Common myeloid progenitor, CD34-positive (primary cell): Measurements from ENCODE around the gene VSX2. TPM values are rescaled to one million over a fixed set of nuclear protein-coding genes. Genes with fewer than 3 reads are reported as not detected.

Source experiments
- CTCF ChIA-PET: fragments of 350-600 bp; sonication (Branson Sonifier 250); formaldehyde crosslinking; loops from one replicate; lab custom pipeline; 2021; ENCODE audit warnings: antibody characterized with exemption; lab: Charles Lee
- POLR2A ChIA-PET: fragments of 350-600 bp; sonication (Branson Sonifier 250); formaldehyde crosslinking; loops from one replicate; lab custom pipeline; 2021; ENCODE audit warnings: antibody characterized with exemption; lab: Charles Lee
- DNase-seq, 3 donors: peaks; one replicate each; pipeline versions ENCODE4 v3.0.0 to v3.0.0-alpha.2; 2013
- H3K27ac ChIP-seq, 2 experiments: 1 replicate in 1 of 2; 2 replicates in 1 of 2; pipeline ENCODE4 v1.7.0; 2013; ENCODE audit warnings: inconsistent platforms in 2 of 2, low read length in 2 of 2, mild to moderate bottlenecking in 2 of 2, low read depth in 1 of 2, moderate library complexity in 1 of 2; ENCODE audit not compliant: severe bottlenecking in 2 of 2, insufficient read depth in 1 of 2, poor library complexity in 1 of 2
- H3K27me3 ChIP-seq, 5 experiments: replicated peaks in 2 of 5; 1 replicate in 3 of 5; 2 replicates in 2 of 5; pipeline versions ENCODE4 v1.6.1 to v1.7.0; 2013; ENCODE audit warnings: low read length in 4 of 5, mild to moderate bottlenecking in 2 of 5, moderate library complexity in 2 of 5, inconsistent platforms in 1 of 5; ENCODE audit not compliant: insufficient read depth in 5 of 5, control insufficient read depth in 4 of 5
- H3K36me3 ChIP-seq, 4 experiments: 1 replicate in 2 of 4; 2 replicates in 2 of 4; pipeline versions ENCODE4 v1.6.1 to v1.7.0; 2013; ENCODE audit warnings: low read length in 3 of 4, control low read depth in 1 of 4, mild to moderate bottlenecking in 1 of 4; ENCODE audit not compliant: control insufficient read depth in 4 of 4, insufficient read depth in 4 of 4
- H3K4me1 ChIP-seq, 4 experiments: 1 replicate in 3 of 4; 2 replicates in 1 of 4; pipeline versions ENCODE4 v1.6.1 to v1.7.1; 2013; ENCODE audit warnings: low read length in 3 of 4, mild to moderate bottlenecking in 3 of 4, control low read depth in 1 of 4, inconsistent platforms in 1 of 4, moderate library complexity in 1 of 4; ENCODE audit not compliant: control insufficient read depth in 4 of 4, insufficient read depth in 4 of 4; ENCODE audit errors: control extremely low read depth in 1 of 4
- H3K4me3 ChIP-seq, 7 experiments: 1 replicate in 4 of 7; 2 replicates in 3 of 7; pipeline versions ENCODE4 v1.5.1 to v1.7.0; 2013; ENCODE audit warnings: mild to moderate bottlenecking in 7 of 7, low read length in 6 of 7, moderate library complexity in 6 of 7, inconsistent platforms in 2 of 7, low read depth in 2 of 7, control low read depth in 1 of 7; ENCODE audit not compliant: insufficient read depth in 4 of 7, control insufficient read depth in 1 of 7; ENCODE audit errors: extremely low read depth in 1 of 7
- H3K9me3 ChIP-seq, 5 experiments: 1 replicate in 4 of 5; 2 replicates in 1 of 5; pipeline versions ENCODE4 v1.6.1 to v1.7.1; 2013; ENCODE audit warnings: low read length in 4 of 5, mild to moderate bottlenecking in 2 of 5, inconsistent platforms in 1 of 5, low read depth in 1 of 5, moderate library complexity in 1 of 5; ENCODE audit not compliant: control insufficient read depth in 4 of 5, insufficient read depth in 2 of 5; ENCODE audit errors: control extremely low read depth in 1 of 5
- WGBS: methylation state at CpG from one replicate; pipeline ENCODE4 v1.1.5; 2013; ENCODE audit not compliant: insufficient coverage; 5-methylcytosine and 5-hydroxymethylcytosine counted together
- polyA plus RNA-seq: library from polyadenylated mRNA; unstranded; fragments of 120-200 nt; gene quantifications from one replicate; pipeline ENCODE4 v1.2.1, GENCODE V29; 2013

The VSX2 gene
- polyA plus RNA-seq = not detected

DNA sequence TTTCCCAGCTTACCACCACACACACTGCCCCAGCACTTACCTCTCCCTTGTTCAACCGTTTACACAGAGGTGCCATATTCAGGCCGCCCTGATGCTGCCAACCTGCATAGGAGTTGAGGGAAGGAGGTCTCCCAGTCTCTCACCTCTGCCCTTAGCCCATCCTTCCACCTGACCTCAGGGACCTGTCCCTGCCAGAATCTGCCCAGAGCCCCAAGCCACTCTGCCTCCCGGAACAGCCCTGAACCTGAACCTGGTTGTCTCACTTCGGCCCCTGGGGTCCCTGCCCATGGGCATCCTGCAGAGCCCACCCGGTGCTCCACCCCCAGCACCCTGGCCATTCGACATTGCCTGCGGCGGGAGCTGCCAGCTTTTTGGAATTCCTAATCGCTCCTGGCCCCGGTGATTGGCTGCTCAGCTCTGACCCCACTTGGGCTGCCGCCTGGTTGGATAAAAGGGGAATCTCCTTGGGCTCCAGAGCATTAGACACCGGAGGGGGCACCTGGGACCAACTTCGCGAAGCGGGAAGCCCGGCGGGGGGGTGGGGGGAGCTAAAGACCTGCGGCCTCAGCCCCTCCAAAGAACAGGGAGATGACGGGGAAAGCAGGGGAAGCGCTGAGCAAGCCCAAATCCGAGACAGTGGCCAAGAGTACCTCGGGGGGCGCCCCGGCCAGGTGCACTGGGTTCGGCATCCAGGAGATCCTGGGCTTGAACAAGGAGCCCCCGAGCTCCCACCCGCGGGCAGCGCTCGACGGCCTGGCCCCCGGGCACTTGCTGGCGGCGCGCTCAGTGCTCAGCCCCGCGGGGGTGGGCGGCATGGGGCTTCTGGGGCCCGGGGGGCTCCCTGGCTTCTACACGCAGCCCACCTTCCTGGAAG is at the start of gene VSX2:
Gene VSX2, plus strand, starts transcription at position 476 of the 874 bp plus-strand sequence. Its CDS starts 113 bp downstream, at position 589.
- Histone ChIP-seq H3K36me3 (no peaks in the 10 kb centered on the region), H3K4me3 (peak within 1 kb of the TSS in 2 of 7 experiments; percentile 40 to 57), H3K27ac (no peak within 1 kb of the TSS), H3K9me3 (peaks cover 0 to 2% (median 0%) of the 10 kb centered on the region in 5 experiments), H3K4me1 (peaks cover 0 to 22% (median 17%) of the 10 kb centered on the region in 4 experiments), H3K27me3 (peaks cover 10 to 93% (median 53%) of the 10 kb centered on the region in 5 experiments)
- DNase-seq = no peak
- CTCF ChIA-PET = interaction anchor here (0.6 to 0.8 kb wide), 4 partner anchors 10 to 101 kb away, joined by 3 read pairs; no protein-coding TSS in a partner anchor
- WGBS = 11% methylated on average over 20 of the region's 40 CpGs
- POLR2A ChIA-PET = no interaction called here

DNA sequence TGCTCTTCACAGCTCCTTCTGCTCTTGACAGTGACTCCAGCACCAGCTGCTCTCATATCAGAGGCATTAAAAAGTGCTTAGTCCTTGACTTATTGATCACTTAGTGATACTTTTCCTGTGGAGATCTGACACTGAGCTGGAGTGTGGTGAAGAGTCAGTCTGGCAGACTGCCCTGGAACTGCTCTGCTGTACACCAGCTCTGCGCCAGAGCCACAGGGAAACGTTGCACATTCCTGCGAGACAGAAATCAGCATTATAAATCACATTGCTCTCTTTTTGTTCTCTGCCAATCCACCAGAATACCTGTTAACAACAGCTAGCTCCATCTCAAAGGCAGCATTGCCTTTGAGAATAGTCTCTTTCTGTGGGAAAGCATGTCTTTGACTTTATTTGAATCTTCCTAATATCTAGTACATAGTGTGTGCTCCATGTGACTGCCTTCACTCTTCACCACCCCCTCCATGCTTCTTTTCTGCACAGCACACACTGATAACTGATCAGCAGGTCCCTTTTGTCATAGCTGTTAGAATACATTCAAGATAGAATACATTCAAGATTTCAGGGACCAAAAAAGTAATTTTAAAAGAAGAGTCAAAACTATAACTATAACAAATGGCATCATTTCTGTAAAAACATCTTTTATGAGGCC is 48.2 kb upstream of the VSX2 start:
- no peak overlapping the region for H3K27ac ChIP-seq
- CTCF ChIA-PET = interaction anchor here (1.0 kb wide), 1 partner anchor 8 kb away, joined by 3 read pairs; no protein-coding TSS in a partner anchor
- POLR2A ChIA-PET = no interaction called here

DNA sequence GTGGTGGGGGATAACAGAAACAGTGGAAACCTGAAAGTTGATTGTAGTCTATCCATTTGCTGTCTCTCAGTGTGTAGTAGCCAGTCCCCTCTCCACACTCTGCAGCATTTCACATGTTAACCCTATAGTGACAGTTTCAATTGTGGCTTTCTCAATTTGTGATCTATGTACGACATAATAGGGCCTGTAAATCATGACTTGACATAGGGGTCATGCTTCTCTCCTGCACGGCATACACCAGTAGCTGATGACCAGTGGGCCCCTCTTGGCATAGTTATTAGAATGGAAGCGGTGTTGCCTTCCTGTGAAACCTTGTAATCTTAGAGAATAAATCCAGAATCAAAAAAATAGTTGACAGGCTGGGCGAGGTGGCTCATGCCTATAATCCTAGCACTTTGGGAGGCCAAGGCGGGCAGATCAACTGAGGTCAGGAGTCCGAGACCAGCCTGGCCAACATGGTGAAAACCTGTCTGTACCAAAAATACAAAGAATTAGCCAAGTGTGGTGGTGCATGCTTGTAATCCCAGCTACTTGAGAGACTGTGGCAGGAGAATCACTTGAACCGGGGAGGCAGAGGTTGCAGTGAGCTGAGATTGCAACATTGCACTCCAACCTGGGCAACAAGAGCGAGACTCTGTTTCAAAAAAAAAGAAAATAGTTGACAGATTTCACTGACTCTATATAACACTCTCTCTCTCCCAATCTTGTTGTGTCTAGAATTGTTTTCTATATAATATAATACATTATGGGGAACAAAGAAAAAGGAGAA is 44.6 kb upstream of the VSX2 start:
- POLR2A ChIA-PET = no interaction called here
- 98% methylated on average over 6 of the region's 8 CpGs for WGBS

More for the DNA sequence above, 48.2 kb upstream of the VSX2 start:
- no peak for DNase-seq
- Histone ChIP-seq H3K36me3 (peaks cover 0 to 3% (median under 1%) of the 10 kb centered on the region in 4 experiments), H3K4me3 (no peak overlapping the region), H3K4me1 (no peaks in the 10 kb centered on the region), H3K9me3 (no peaks in the 10 kb centered on the region), H3K27me3 (no peaks in the 10 kb centered on the region)
- 94% methylated on average over 3 of the region's 3 CpGs for WGBS

DNA sequence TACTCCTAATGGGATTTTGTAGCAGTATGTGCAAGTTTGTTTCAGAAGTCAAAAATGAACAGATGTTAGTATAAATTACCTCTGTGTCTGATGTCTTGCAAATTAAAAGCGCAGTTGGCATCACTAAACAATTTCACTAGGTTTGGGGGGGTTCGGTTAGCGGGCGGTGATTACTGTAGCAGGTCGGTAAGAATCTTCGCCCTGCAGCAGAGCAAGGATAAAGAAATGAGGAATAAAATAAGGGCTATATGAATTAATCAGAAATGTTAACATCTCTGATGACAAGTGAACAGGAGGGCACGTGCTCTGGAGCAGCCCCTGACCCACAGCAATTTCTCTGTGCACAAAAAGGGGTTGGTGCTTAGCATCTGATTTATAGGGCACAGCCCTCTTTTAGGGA is 43.6 kb upstream of the VSX2 start:
- WGBS = 92% methylated on average over 5 of the region's 7 CpGs
- no peak for DNase-seq

More for the DNA sequence above, 44.6 kb upstream of the VSX2 start:
- H3K9me3 ChIP-seq = no peaks in the 10 kb centered on the region
- H3K27ac ChIP-seq = no peak overlapping the region
- H3K4me3 ChIP-seq = no peak overlapping the region
- H3K4me1 ChIP-seq = no peaks in the 10 kb centered on the region
- no peaks in the 10 kb centered on the region for H3K27me3 ChIP-seq
- DNase-seq = no peak
- CTCF ChIA-PET = no interaction called here
- H3K36me3 ChIP-seq = peaks cover 0 to 10% (median 4%) of the 10 kb centered on the region in 4 experiments

DNA sequence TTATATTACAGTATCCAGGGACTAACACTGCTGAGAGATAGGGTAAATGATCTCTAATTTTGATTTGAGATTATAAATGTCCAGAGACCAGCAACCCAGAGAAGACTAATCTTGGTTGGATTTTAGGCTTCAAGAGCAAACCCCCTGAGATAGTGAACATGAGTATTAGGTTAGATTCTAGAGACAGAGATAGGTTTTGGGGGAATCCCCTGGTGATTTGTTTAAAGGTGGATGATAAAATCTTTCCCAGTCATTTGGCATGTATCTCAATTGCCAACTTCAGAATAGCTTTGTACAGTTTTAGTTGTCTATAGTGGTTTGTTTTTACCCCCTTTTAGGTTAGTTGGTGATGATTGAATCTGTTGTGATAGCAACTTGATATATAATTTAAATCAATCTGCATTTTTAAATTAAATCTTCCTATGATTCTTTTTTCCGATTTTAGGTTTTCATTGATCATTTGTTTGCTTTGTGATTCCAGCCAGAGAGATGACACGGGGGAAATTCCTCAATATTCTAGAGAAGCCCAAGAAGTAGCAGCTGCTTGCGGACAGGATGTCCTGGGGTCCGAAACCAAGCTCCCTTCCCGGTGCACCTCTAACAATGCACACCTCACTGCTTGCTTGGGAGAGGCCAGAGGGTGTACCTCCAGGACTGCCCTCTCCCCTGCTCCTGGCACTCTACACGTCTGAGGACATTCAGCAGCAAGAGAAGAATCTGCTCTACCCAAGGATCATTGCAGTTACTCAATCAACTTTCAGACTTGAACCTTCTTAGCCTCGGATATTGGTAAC is 40.6 kb upstream of the VSX2 start:
- ChIA-PET CTCF (no interaction called here), POLR2A (no interaction called here)
- DNase-seq = no peak
- H3K27me3 ChIP-seq = no peaks in the 10 kb centered on the region
- H3K27ac ChIP-seq = no peak overlapping the region
- WGBS = 91% methylated on average over 6 of the region's 7 CpGs
- H3K9me3 ChIP-seq = no peaks in the 10 kb centered on the region
- H3K4me3 ChIP-seq = no peak overlapping the region
- peaks cover 0 to 14% (median 6%) of the 10 kb centered on the region in 4 experiments for H3K36me3 ChIP-seq
- H3K4me1 ChIP-seq = no peaks in the 10 kb centered on the region

More for the DNA sequence above, 43.6 kb upstream of the VSX2 start:
- H3K27me3 ChIP-seq = no peaks in the 10 kb centered on the region
- ChIA-PET CTCF (no interaction called here), POLR2A (no interaction called here)
- H3K27ac ChIP-seq = no peak overlapping the region
- peaks cover 0 to 11% (median 4%) of the 10 kb centered on the region in 4 experiments for H3K36me3 ChIP-seq
- H3K4me1 ChIP-seq = no peaks in the 10 kb centered on the region
- no peak overlapping the region for H3K4me3 ChIP-seq
- no peaks in the 10 kb centered on the region for H3K9me3 ChIP-seq

DNA sequence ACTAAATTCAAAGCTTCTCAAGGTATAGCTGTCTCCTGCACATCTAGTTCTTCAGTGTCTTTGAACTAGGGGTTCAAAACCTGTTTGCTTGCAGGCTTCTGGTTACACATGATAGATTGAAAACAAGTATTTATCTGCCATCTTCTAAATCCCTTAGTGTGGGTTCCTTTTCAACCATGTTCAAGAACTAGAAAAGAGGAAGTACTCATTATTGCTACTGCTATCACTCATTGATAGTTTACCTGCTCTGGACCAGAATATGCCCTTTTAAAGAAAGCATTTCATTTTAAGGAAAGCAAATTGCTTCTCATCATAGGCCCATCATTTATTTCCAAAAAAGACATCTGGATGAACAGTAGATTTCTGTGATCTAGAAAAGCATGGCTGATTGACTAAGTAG is 37.1 kb upstream of the VSX2 start:
- ChIA-PET POLR2A (no interaction called here), CTCF (interaction anchor here (1.3 kb wide), 1 partner anchor 48 kb away, joined by 3 read pairs; no protein-coding TSS in a partner anchor)
- Histone ChIP-seq H3K27me3 (no peaks in the 10 kb centered on the region), H3K4me1 (no peaks in the 10 kb centered on the region), H3K4me3 (no peak overlapping the region), H3K36me3 (peaks cover 0 to 14% (median 7%) of the 10 kb centered on the region in 4 experiments), H3K9me3 (no peaks in the 10 kb centered on the region), H3K27ac (no peak overlapping the region)
- peak in 2 of 3 donors; percentile 7 to 8 for DNase-seq
